OCI-LY1 (cell line): Measurements from ENCODE around the gene TUBB3.

Experiments
- H2AFZ ChIP-seq: fragments of 200-600 bp; sonication (generic), shearing (Covaris generic); 2 replicates; pipeline ENCODE4 v1.6.0; 2014; ENCODE audit warnings: antibody characterized with exemption, mild to moderate bottlenecking, low read length
- H3F3A ChIP-seq: fragments of 200-600 bp; sonication (generic), shearing (Covaris generic); 2 replicates; pipeline ENCODE4 v1.6.0; 2014; ENCODE audit warnings: mild to moderate bottlenecking, antibody characterized with exemption, low read length, moderate library complexity; ENCODE audit not compliant: insufficient read depth
- H3K27ac ChIP-seq: fragments of 200-600 bp; sonication (generic); 2 replicates; pipeline ENCODE4 v1.5.1; 2014; ENCODE audit warnings: low read length, mixed run types, mild to moderate bottlenecking, low read depth; ENCODE audit not compliant: poor library complexity, severe bottlenecking
- H3K27me3 ChIP-seq: fragments of 200-600 bp; sonication (generic); 2 replicates; pipeline ENCODE4 v1.6.0; 2014; ENCODE audit warnings: antibody characterized with exemption, mild to moderate bottlenecking, low read length, moderate library complexity; ENCODE audit not compliant: insufficient read depth
- H3K36me3 ChIP-seq: fragments of 200-600 bp; sonication (generic); 2 replicates; pipeline ENCODE4 v1.6.1; 2014; ENCODE audit warnings: mild to moderate bottlenecking, antibody characterized with exemption, low read length, moderate library complexity, mixed read lengths; ENCODE audit not compliant: insufficient read depth
- H3K4me1 ChIP-seq: fragments of 200-600 bp; sonication (generic); 2 replicates; pipeline ENCODE4 v1.5.1; 2014; ENCODE audit warnings: mild to moderate bottlenecking, low read length, moderate library complexity; ENCODE audit not compliant: insufficient read depth, severe bottlenecking
- H3K4me2 ChIP-seq: fragments of 200-600 bp; sonication (generic), shearing (Covaris generic); 2 replicates; pipeline ENCODE4 v1.6.1; 2014; ENCODE audit warnings: low read length
- H3K4me3 ChIP-seq: fragments of 200-600 bp; sonication (generic); 2 replicates; pipeline ENCODE4 v1.5.1; 2014; ENCODE audit warnings: low read length, low read depth, mild to moderate bottlenecking, mixed read lengths; ENCODE audit not compliant: poor library complexity, severe bottlenecking
- H3K79me2 ChIP-seq: fragments of 200-600 bp; shearing (Covaris generic); 2 replicates; pipeline ENCODE4 v1.6.1; 2016; ENCODE audit warnings: mixed run types, low read length, mixed read lengths; ENCODE audit not compliant: insufficient read depth
- H3K9ac ChIP-seq: fragments of 200-600 bp; sonication (generic), shearing (Covaris generic); 2 replicates; pipeline ENCODE4 v1.6.1; 2014; ENCODE audit warnings: mild to moderate bottlenecking, low read length, mixed read lengths
- H3K9me2 ChIP-seq: fragments of 200-600 bp; sonication (generic), shearing (Covaris generic); 2 replicates; pipeline ENCODE4 v1.6.1; 2014; ENCODE audit warnings: low read depth, mild to moderate bottlenecking, low read length, mixed read lengths
- H3K9me3 ChIP-seq: fragments of 200-600 bp; shearing (Covaris generic); 2 replicates; pipeline ENCODE4 v1.6.1; 2014; ENCODE audit warnings: low read length, mixed read lengths
- H4K20me1 ChIP-seq: fragments of 200-600 bp; sonication (generic), shearing (Covaris generic); 2 replicates; pipeline ENCODE4 v1.6.0; 2016; ENCODE audit warnings: mild to moderate bottlenecking, low read length; ENCODE audit not compliant: insufficient read depth
- EZH2 ChIP-seq: fragments of 200-600 bp; sonication (generic), shearing (Covaris generic); IDR thresholded peaks from 2 replicates; pipeline ENCODE4 v1.8.0; 2017; ENCODE audit warnings: borderline replicate concordance, mixed run types, mild to moderate bottlenecking, antibody characterized with exemption, low read length, moderate library complexity, mixed read lengths
- TF ChIP-seq, protein P1 (sequence below): fragments of 200-600 bp; sonication (generic), shearing (Covaris generic); IDR thresholded peaks from 2 replicates; pipeline ENCODE4 v1.5.1; 2017; ENCODE audit warnings: mild to moderate bottlenecking, antibody characterized with exemption, low read length, moderate library complexity, mixed read lengths

Gene TUBB3

DNA sequence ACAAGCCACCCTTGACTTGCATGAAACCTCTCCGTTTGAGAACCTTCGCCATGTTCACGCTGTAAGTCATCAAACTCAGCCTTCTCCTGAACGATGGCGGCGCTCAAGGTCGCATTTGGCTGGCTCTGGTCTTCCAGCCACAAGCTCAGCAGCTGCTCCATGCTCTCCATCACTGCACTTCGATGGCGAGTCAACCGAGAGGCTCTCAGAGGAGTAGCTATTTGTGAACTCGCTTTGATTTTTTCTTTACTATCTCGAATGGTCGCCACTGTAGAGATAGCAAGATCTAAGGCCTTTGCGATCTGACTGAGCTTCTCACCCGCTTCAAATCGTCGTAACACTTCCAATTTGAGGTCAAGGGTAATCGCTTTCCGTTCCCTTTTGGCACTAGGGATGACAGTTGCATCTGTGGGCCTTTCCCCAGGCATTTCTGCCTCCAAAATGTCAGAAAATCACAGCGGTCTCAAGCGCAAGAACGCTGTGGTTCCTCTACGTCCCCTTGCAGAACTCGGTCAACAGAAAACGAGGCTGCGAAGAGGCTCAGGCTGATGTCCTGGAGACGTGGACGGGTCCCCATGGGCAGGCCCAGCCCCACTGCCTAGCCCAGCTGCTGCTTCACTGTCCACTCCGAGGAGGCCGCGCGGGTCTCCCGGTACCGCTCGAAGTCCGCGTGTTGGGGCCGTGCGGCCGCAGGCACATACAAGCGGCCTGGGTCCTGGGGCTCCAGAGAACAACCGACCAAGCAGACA is 48.5 kb downstream of the TUBB3 start:
- TF ChIP-seq, protein P1, sequence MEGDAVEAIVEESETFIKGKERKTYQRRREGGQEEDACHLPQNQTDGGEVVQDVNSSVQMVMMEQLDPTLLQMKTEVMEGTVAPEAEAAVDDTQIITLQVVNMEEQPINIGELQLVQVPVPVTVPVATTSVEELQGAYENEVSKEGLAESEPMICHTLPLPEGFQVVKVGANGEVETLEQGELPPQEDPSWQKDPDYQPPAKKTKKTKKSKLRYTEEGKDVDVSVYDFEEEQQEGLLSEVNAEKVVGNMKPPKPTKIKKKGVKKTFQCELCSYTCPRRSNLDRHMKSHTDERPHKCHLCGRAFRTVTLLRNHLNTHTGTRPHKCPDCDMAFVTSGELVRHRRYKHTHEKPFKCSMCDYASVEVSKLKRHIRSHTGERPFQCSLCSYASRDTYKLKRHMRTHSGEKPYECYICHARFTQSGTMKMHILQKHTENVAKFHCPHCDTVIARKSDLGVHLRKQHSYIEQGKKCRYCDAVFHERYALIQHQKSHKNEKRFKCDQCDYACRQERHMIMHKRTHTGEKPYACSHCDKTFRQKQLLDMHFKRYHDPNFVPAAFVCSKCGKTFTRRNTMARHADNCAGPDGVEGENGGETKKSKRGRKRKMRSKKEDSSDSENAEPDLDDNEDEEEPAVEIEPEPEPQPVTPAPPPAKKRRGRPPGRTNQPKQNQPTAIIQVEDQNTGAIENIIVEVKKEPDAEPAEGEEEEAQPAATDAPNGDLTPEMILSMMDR = no peak
- TF ChIP-seq EZH2 = no peak
- H3K4me2 ChIP-seq = peak overlapping the region; percentile 90
- H3K4me1 ChIP-seq = peaks cover 29% of the 10 kb centered on the region
- no peaks in the 10 kb centered on the region for H3F3A ChIP-seq
- H2AFZ ChIP-seq = 0 out of 2 replicates have a peak overlapping the region, but pooled peaks have one; percentile 17
- H3K9me2 ChIP-seq = no peaks in the 10 kb centered on the region
- peak overlapping the region; percentile 79 for H3K9ac ChIP-seq
- no peaks in the 10 kb centered on the region for H3K27me3 ChIP-seq
- H3K36me3 ChIP-seq = peaks cover 15% of the 10 kb centered on the region
- H3K79me2 ChIP-seq = peaks cover 35% of the 10 kb centered on the region
- H3K9me3 ChIP-seq = peaks cover 2% of the 10 kb centered on the region
- H3K27ac ChIP-seq = no peak overlapping the region
- H3K4me3 ChIP-seq = peak overlapping the region; percentile 81
- H4K20me1 ChIP-seq = no peaks in the 10 kb centered on the region

DNA sequence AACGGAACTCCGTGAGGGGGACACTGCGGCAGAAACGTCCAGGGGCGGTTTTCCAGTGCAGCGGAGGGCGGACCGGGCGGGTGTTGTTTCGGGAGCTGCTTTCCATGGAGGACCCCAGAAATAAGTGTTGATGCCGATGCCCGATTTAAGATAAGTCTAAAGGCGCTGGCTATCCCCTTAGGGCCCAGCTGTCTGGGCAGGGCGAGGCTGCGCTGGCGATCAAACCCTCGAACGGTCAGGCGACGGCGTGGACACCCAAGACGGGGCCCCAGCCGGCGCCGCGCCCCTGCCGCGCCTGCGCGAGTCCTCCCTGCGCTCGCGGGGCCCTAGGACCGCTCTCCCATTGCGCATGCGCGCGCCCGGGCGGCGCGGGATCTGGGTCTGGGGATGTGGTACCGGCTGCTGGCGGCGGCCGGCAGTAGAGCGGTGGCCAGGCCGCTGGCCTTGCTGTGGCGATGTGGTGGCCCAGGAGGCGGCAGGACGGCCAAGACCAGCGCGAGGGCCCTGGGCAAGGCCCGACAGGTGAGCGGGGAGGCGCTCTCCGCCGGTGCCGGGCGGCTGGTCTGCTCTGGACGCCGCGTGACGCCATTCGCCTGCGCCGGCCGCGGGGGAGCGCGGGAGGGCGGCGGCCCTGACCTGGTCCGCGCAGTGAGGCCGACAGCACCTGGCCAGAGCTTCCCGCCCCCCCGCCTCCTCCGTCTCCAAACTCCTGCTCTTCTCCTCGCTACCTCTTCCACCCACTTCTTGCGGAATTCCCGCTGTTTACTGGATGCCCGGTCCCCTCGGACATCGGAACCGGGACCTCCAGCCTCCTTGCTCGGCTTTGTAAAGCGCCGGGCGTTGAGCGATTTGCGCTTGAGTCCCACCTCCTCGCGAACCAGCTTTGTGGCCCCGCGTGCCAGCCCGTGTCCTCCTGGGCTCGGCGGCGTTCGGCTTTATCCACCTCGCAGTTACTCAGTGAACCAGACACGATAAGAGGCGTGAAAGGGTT is 49.4 kb downstream of the TUBB3 start:
- Histone ChIP-seq H3K9me2 (no peaks in the 10 kb centered on the region), H3K27ac (peak overlapping the region; percentile 42), H4K20me1 (no peaks in the 10 kb centered on the region), H3K4me1 (peaks cover 29% of the 10 kb centered on the region), H3K4me2 (peak overlapping the region; percentile 90), H3K36me3 (peaks cover 16% of the 10 kb centered on the region), H3K9ac (peak overlapping the region; percentile 79), H3K27me3 (no peaks in the 10 kb centered on the region), H3K4me3 (peak overlapping the region; percentile 81), H3F3A (no peaks in the 10 kb centered on the region), H2AFZ (0 out of 2 replicates have a peak overlapping the region, but pooled peaks have one; percentile 17), H3K79me2 (peaks cover 40% of the 10 kb centered on the region), H3K9me3 (peaks cover 2% of the 10 kb centered on the region)
- TF ChIP-seq, protein P1 = no peak; the same call in 1 of the 2 replicates
- no peak for TF ChIP-seq EZH2

DNA sequence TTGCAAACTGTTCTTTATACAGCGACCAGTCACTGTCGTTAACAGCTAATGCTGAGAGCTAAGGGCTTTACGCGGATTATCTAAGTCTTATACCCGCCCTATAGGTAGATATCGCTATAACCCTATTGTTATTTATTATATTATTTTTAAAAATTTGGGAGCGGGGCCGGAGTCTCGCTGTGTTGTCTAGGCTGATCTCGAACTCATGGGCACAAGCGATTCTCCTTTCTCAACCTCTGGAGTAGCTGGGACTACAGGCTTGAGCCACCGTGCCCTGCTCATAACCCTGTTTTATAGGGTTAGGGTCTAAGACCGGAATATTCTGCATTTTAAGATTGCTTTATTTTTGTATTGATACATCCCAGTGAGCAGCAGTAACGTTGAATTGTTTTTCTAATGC is 50.1 kb downstream of the TUBB3 start:
- peak overlapping the region; percentile 42 for H3K27ac ChIP-seq
- H3F3A ChIP-seq = no peaks in the 10 kb centered on the region
- H3K9me2 ChIP-seq = no peaks in the 10 kb centered on the region
- no peaks in the 10 kb centered on the region for H3K27me3 ChIP-seq
- peak overlapping the region; percentile 90 for H3K4me2 ChIP-seq
- H2AFZ ChIP-seq = no peak overlapping the region
- H3K4me1 ChIP-seq = peaks cover 29% of the 10 kb centered on the region
- peaks cover 2% of the 10 kb centered on the region for H3K9me3 ChIP-seq
- peak overlapping the region; percentile 81 for H3K4me3 ChIP-seq
- TF ChIP-seq, protein P1 = no peak
- no peak for TF ChIP-seq EZH2
- H4K20me1 ChIP-seq = no peaks in the 10 kb centered on the region
- H3K79me2 ChIP-seq = peaks cover 40% of the 10 kb centered on the region
- H3K9ac ChIP-seq = peak overlapping the region; percentile 79
- H3K36me3 ChIP-seq = peaks cover 23% of the 10 kb centered on the region
